Skeletal muscle cell (primary cell): Measurements from ENCODE around the gene KRTAP16-1.

Source experiments
- DNase-seq: peaks from one replicate; pipeline ENCODE4 v3.0.0-alpha.2; 2010; ENCODE audit warnings: low read depth
- H3K4me3 ChIP-seq: 2 replicates; pipeline ENCODE4 v1.5.1; 2011; ENCODE audit warnings: low read depth, mild to moderate bottlenecking, control low read depth, low read length, moderate library complexity

Gene KRTAP16-1

DNA sequence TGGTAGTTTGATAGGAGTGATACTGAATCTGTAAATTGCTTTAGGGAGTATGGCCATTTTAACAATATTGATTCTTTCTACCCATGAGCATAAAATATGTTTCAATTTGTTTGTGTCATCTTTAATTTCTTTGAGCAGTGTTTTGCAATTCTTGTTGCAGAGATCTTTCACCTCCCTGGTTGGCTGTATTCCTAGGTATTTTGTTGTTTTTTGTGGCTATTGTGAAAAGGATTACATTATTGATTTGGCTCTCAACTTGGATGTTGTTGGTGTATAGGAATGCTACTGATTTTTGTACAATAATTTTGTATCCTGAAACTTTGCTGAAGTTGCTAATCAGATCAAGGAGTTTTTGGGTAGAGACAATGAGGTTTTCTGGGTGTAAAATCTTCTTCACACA is 50.7 kb downstream of the KRTAP16-1 start:
- DNase-seq: no peak
- no peak overlapping the region for H3K4me3 ChIP-seq
